MG63 (cell line): ENCODE measurements around the gene AKR1B1. TPM values are rescaled to one million over a fixed set of nuclear protein-coding genes. Genes with fewer than 3 reads are reported as not detected.
"Not testable (repeated sequence)": the region's sequence is repeated elsewhere in the genome, so short reads cannot be mapped to it uniquely, and the experiment has no call there.

ENCODE experiments used
- DNase-seq: peaks from one replicate; pipeline ENCODE4 v3.0.0-alpha.2; 2020
- H3K27me3 ChIP-seq: fragments of 250-450 bp; sonication (Bioruptor Pico); 2 replicates; pipeline ENCODE4 v1.5.1; 2020; ENCODE audit warnings: mild to moderate bottlenecking, moderate library complexity
- H3K36me3 ChIP-seq: fragments of 250-450 bp; sonication (Bioruptor Pico); 2 replicates; pipeline ENCODE4 v1.5.1; 2020; ENCODE audit warnings: mild to moderate bottlenecking, moderate library complexity
- H3K4me3 ChIP-seq: fragments of 250-450 bp; sonication (Bioruptor Pico); 2 replicates; pipeline ENCODE4 v1.5.1; 2020; ENCODE audit warnings: mild to moderate bottlenecking, moderate library complexity
- H3K9me3 ChIP-seq: fragments of 250-450 bp; sonication (Bioruptor Pico); 2 replicates; pipeline ENCODE4 v1.5.1; 2020; ENCODE audit warnings: mild to moderate bottlenecking, moderate library complexity
- total RNA-seq: library from RNA; depleted of rRNA; stranded (reverse); fragments of >200 nt; shearing (Covaris generic); gene quantifications from 2 replicates; pipeline ENCODE4 v1.2.3, GENCODE V29; 2014; ENCODE audit warnings: low replicate concordance; rRNA removed

The AKR1B1 gene
- 53.3 and 89.3 TPM in 2 replicates for total RNA-seq

DNA sequence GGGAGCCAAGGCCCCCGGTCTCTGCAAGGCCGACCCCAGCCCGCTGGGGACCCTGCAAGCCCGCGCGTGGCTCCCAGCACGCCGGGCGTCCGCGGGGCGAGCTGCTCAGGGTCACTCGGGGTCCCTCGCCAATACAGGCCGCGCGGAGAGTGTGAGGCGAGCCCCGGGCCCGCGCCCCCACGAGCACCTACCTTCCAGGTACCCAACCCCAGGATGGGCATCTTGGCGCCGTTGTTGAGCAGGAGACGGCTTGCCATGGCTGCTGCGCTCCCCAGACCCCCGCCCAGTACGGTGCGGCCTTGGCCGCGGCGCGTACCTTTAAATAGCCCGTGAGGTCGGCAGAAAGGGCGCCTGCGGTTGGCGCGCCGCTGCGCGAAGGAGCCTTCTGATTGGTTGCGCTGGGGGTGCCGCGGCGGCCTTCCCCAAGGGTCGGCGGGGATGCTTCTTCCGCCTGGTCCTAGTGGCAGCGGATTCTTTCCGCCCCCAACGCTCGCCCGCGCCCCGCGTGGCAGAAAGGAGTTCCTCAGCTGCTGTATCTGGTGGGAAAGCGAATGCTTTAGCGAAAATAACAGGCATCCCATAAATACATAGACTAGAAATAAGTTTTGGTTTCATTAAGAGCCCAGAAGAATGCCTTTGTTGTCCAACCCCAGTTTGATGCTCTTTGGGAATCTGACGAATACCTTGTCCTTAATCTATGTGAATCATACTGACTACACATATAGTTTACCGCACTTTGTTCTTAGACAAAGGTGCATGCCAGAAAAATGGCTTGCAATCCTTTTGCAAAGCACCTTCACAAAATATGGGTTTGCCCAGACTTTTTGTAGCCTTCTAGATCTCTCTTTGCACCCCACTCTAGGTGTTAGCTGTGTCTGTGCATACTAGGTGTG is at the start of gene AKR1B1:
TSS of gene AKR1B1 (minus strand) at position 295 of the 893 bp plus-strand sequence. CDS start at position 257, 38 bp downstream.
- H3K27me3 ChIP-seq, result no peaks in the 10 kb centered on the region
- no peaks in the 10 kb centered on the region for H3K9me3 ChIP-seq
- DNase-seq, result peak; percentile 89
- H3K4me3 ChIP-seq, result peak within 1 kb of the TSS; percentile 56
- H3K36me3 ChIP-seq, result no peaks in the 10 kb centered on the region

DNA sequence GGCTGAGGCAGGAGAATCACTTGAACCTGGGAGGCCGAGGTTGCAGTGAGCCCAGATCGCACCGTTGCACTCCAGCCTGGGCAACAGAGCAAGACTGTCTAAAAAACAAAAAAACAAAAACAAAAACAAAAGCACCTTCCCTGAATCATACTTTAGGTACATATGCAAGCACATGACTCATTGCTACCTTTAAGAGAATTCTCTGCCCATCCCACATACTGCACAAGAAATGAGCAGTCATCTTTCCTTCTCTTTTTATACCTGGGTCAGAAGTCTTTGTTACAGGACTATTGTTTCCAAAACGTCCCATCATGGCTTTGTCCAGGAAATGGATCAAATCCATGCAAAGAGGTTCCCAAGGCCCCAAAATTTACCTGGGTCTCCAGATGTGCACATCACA is 47.0 kb upstream of the AKR1B1 start:
- no peak for DNase-seq
- H3K9me3 ChIP-seq, result no peaks in the 10 kb centered on the region
- no peaks in the 10 kb centered on the region for H3K27me3 ChIP-seq
- H3K36me3 ChIP-seq, result no peaks in the 10 kb centered on the region
- no peak overlapping the region for H3K4me3 ChIP-seq

DNA sequence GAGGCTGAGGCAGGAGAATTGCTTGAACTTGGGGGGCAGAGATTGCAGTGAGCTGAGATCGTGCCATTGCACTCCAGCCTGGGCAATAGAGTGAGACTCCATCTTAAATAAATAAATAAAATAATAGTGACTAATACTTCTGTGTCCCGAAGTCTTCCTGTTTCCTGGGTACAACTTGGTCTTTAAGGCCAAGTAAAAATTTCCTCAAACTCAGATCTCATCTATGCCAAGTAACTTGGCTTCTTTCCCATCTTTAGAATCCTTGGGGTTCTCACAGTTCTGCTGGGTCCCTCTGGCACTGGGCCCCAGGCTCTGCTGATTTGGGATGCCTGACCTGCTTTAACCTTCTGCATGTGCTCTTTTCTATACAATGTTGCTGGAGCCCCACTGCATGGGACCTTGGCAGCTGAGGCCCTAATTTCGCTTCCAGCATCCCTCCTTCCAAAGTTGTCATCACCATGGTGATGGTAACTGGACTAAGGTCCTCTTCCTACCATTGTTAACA is 45.8 kb upstream of the AKR1B1 start:
- Histone ChIP-seq H3K27me3 (no peaks in the 10 kb centered on the region), H3K4me3 (no peak overlapping the region), H3K36me3 (no peaks in the 10 kb centered on the region), H3K9me3 (no peaks in the 10 kb centered on the region)
- no peak for DNase-seq

DNA sequence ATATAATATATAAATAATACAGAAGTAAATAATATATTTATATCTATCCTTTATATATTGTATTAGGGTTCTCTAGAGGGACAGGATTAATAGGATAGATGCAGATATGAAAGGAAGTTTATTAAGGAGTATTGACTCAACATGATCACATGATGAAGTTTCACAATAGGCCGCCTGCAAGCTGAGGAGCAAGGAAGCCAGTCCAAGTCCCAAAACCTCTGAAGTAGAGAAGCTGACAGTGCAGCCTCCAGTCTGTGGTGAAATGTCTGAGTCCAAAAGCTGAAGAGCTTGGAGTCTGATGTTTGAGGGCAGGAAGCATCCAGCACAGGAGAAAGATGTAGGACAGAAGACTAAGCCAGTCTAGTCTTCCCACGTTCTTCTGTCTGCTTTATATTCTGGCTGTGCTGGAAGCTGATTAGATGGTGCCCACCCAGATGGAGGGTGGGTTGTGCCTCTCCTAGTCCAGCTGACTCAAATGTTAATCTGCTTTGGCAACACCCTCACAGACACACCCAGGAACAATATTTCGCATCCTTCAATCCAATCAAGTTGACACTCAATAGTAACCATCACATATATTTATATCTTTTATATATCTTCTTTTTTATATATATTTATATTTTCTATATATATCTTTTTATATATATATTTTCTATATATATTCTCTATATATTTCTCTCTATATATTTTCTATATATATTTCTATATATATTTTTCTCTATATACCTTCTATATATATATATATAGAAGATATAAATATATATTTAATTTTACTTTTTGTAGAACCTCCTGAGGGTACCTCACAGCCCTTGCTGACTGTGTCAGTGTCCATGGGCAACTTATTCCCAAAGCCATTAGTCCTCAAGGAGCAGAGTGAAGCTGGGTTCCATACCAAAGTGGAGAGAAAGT is 43.8 kb upstream of the AKR1B1 start:
- Histone ChIP-seq H3K27me3 (no peaks in the 10 kb centered on the region), H3K4me3 (no peak overlapping the region), H3K36me3 (no peaks in the 10 kb centered on the region), H3K9me3 (no peaks in the 10 kb centered on the region)
- peak; percentile 10 for DNase-seq

DNA sequence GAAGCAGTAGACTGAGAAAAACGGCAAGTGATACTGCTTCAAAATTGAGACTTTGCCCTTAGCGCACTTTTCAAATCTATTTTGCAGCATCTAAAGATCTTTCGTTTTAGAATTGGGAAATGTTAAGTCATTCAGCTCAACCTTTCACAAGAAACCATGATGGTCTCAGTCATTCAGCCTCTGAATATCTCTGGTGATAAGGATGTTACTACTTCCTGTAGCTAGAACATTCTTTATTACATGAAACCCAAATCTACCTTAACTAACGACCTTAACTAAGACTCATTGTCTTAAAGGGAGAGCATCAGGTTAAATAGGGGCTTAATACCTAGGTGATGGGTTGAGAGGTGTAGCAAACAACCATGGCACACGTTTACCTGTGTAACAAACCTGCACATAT is 42.1 kb upstream of the AKR1B1 start:
- no peaks in the 10 kb centered on the region for H3K27me3 ChIP-seq
- no peaks in the 10 kb centered on the region for H3K9me3 ChIP-seq
- H3K36me3 ChIP-seq, result no peaks in the 10 kb centered on the region
- no peak for DNase-seq
- no peak overlapping the region for H3K4me3 ChIP-seq

DNA sequence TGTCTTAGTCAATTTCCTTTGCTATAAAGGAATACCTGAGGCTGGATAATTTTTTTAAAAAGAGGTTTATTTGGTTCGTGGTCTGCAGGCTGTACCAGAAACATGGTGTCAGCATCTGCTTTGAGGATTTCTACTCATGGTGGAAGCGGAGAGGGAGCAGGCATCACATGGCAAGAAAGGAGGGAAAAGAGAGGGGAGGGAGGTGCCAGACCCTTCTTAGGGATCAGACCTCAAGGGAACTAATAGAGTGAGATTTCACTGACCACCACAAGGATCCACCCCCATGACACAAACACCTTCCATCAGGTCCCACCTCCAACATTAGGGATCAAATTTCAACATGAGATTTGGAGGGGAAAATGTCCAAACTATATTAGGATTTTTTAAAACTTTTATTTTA is 41.5 kb upstream of the AKR1B1 start:
- Histone ChIP-seq H3K4me3 (no peak overlapping the region), H3K36me3 (no peaks in the 10 kb centered on the region), H3K9me3 (no peaks in the 10 kb centered on the region), H3K27me3 (no peaks in the 10 kb centered on the region)
- no peak for DNase-seq

DNA sequence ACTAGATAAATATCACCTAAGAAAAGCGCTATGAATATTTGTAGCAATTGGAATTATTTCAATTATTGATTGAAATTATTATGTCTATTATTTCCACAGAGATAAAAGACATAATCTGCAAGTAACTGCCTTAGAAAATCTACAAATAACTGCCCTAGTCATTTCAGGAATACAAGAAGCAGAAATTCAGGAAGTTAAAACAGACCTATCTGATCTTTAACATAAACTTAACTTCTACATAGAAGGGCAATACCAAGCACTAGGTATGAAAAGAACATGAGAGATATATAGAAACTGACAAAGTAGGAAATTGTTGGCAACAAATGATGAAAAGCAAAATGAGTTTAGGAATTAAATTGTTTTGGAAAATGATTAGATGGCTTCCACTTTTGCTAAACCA is 36.6 kb upstream of the AKR1B1 start:
- H3K27me3 ChIP-seq, result peaks cover 8% of the 10 kb centered on the region; the same call in 1 of the 2 replicates
- H3K36me3 ChIP-seq, result no peaks in the 10 kb centered on the region
- no peaks in the 10 kb centered on the region for H3K9me3 ChIP-seq
- no peak overlapping the region for H3K4me3 ChIP-seq
- no peak for DNase-seq

DNA sequence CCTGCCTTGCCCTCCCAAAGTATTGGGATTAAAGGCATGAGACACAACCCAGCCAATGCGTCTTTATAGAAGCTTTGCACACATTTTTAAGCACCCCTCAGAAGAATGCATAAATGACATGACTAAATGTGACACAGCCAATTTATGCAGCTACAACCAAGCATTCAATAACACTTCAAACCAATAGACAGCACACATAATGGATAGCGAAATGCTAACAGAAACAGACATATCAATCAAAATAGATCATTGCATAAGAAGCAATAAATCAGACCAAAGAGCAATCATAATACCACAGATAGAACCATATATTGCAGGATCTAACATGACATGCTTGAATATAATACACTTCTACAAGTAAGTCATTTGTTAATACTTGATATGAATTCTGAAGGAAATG is 34.2 kb upstream of the AKR1B1 start:
- no peaks in the 10 kb centered on the region for H3K9me3 ChIP-seq
- peaks cover 8% of the 10 kb centered on the region; the same call in 1 of the 2 replicates for H3K27me3 ChIP-seq
- H3K4me3 ChIP-seq, result no peak overlapping the region
- DNase-seq, result no peak
- H3K36me3 ChIP-seq, result no peaks in the 10 kb centered on the region

DNA sequence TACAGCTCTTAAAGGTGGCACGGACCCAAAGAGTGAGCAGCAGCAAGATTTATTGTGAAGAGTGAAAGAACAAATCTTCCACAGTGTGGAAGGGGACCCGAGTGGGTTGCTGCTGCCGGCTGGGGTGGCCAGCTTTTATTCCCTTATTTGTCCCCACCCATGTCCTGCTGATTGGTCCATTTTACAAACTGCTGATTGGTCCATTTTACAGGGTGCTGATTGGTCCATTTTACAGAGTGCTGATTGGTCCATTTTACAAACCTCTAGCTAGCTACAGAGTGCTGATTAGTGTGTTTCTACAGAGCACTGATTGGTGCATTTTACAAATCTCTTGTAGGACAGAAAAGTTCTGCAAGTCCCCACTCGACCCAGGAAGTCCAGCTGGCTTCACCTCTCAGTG is 28.8 kb upstream of the AKR1B1 start:
- not testable (repeated sequence) for H3K27me3 ChIP-seq, H3K36me3 ChIP-seq, H3K9me3 ChIP-seq, DNase-seq, H3K4me3 ChIP-seq

DNA sequence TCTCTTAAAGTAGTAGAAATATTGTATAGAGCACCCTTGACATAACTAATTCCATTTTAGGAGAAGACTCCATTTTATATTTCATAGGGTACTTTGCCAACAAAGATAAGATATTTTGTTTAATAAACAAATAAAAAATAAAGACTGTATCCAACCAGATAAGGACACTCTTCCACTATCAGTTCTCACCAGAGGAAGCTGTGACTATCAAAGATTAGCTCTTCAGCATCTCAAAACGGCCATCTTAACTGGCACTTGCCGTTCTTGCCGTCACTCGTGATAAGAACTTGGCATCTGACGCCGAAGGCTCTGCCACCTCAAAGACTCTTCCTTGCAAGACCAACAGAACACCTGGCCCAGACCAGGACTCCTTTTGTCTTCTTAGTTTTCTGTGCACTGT is 26.3 kb upstream of the AKR1B1 start:
- Histone ChIP-seq H3K36me3 (no peaks in the 10 kb centered on the region), H3K4me3 (no peak overlapping the region), H3K27me3 (no peaks in the 10 kb centered on the region), H3K9me3 (no peaks in the 10 kb centered on the region)
- DNase-seq, result no peak

DNA sequence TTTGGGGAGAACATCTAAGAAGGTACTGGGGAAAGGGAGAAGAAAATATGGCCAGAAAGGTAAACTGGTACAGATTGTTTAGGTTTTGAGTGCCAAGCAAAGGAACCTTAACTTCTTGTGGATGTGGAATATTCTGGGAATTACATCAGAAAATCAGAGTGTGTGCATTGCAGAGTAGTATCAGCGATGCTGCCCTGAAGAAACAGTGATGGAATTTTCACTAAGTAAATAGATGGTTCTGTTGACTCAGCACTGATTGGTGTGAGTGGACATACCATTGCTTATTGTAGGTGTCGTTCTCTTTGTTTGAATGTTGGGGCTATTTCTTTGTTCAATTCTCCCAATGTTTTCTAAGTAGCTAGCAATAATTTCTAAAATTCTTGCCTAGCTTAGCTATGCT is 24.4 kb upstream of the AKR1B1 start:
- no peak overlapping the region for H3K4me3 ChIP-seq
- no peaks in the 10 kb centered on the region for H3K36me3 ChIP-seq
- H3K27me3 ChIP-seq, result no peaks in the 10 kb centered on the region
- DNase-seq, result no peak
- no peaks in the 10 kb centered on the region for H3K9me3 ChIP-seq

DNA sequence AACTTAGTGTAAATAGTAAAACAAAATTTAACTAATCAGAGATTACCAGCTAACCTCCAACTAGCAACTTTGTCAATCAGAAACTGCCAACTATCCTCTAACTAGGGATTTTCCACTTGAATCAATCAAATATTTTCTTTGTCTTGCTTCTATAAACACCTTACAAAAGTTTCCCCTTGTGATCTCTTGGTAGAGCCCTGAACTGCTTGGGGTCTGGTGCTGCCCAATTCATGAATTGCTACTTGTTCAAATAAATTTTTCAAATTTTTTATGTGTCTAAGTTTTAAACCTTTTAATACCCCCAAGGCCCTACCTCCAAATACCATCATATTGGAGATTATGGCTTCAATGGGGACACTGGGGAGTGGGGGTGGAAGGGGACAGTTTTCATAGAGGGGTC is 24.0 kb upstream of the AKR1B1 start:
- no peak for DNase-seq
- Histone ChIP-seq H3K36me3 (no peaks in the 10 kb centered on the region), H3K27me3 (no peaks in the 10 kb centered on the region), H3K9me3 (no peaks in the 10 kb centered on the region), H3K4me3 (no peak overlapping the region)

DNA sequence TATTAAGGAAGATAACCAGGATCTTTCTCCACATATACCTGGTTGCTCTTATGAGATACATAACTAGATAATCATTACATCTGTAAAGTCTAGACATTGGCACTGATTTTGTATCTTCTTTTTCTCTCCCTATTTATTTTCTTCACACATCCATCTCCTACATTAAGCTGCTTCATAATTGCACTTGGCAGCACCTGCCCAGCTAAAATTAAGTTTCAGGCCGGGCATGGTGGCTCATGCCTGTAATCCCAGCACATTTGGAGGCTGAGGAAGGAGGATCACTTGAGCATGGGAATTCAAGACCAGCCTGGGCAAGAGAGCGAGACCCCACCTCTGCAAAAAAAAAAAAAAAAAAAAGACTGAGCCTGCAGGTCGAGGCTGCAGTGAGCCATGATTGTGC is 22.3 kb upstream of the AKR1B1 start:
- no peaks in the 10 kb centered on the region for H3K36me3 ChIP-seq
- H3K9me3 ChIP-seq, result no peaks in the 10 kb centered on the region
- no peaks in the 10 kb centered on the region for H3K27me3 ChIP-seq
- no peak overlapping the region for H3K4me3 ChIP-seq
- DNase-seq, result no peak

DNA sequence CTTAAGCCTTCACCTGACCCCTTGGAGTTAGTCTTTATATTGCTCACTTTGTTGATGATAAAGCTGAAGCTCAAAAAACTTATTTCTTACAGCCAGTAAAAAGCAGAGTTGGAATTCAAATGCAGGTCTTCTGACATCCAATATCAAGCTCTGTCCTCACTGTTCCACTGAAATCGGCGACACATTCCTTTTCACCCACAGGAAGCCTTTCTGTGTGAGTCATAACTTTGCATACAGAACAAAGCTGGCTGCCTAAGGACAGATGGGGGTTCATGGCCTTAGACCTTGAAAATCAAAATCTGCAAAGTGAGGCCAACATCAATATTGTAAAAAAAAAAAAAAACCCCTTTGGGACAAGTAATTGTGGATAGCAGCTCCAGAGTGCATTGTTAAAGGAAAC is 21.8 kb upstream of the AKR1B1 start:
- Histone ChIP-seq H3K36me3 (no peaks in the 10 kb centered on the region), H3K27me3 (no peaks in the 10 kb centered on the region), H3K4me3 (no peak overlapping the region), H3K9me3 (no peaks in the 10 kb centered on the region)
- DNase-seq, result no peak

DNA sequence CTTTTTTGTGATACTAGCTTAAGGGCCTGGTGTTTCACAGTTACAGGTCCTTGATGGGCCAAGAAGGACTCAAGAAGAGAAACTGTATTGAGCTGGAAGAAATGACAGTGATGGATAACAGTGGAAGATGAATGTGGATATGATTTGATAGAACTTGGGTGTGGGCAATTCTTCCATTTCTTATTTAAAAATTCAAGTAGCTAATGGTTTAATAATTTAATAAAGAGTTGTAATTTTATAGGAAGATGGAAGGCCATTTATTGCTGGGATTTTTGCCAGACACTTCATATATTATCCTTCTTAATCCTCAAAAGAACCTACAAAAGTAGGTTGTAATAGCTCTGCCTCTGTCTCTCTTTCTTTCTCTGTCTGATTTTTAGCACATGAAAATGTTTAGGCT is 21.3 kb upstream of the AKR1B1 start:
- no peak overlapping the region for H3K4me3 ChIP-seq
- no peaks in the 10 kb centered on the region for H3K9me3 ChIP-seq
- DNase-seq, result no peak
- no peaks in the 10 kb centered on the region for H3K27me3 ChIP-seq
- H3K36me3 ChIP-seq, result no peaks in the 10 kb centered on the region

DNA sequence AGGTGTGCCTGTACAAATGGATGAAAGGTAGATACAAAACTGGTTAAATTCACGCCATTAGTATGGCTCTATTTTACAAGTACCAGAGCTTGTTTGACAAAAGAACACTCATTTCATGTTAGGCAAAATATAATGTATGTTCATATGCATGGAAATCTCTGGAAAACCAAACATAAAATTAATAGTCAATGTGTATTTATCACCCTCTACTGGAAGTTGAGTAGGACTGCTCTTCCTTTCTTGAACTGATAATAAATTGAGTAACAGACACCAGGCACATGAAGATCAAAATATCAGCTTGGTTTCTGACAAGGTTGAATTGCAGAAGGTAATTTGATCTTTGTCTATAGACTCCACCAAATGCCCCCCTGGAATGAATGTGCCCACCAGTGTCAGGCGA is 19.8 kb upstream of the AKR1B1 start:
- Histone ChIP-seq H3K9me3 (no peaks in the 10 kb centered on the region), H3K4me3 (no peak overlapping the region), H3K36me3 (no peaks in the 10 kb centered on the region), H3K27me3 (no peaks in the 10 kb centered on the region)
- no peak for DNase-seq

DNA sequence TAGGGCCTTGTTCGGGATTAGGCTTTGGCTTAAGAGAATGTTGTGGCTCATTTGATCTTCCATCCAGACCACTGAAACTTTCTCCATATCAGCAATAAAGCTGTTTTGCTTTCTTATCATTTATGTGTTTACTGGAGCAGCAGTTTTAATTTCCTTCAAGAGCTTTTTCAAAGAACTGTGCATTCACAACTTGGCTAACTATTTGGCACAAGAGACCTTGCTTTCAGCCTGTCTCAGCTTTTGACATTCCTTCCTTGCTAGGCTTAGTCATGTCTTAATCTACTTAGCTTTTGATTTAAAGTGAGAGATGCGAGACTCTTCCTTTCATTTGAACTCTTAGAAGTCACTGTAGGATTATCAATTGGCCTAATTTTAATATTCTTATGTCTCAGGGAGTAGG is 19.1 kb upstream of the AKR1B1 start:
- no peaks in the 10 kb centered on the region for H3K36me3 ChIP-seq
- DNase-seq, result no peak
- H3K4me3 ChIP-seq, result no peak overlapping the region
- no peaks in the 10 kb centered on the region for H3K9me3 ChIP-seq
- H3K27me3 ChIP-seq, result no peaks in the 10 kb centered on the region
